Aorta (tissue), 5 donors: ENCODE measurements around the gene C6orf47. TPM values are rescaled to one million over a fixed set of nuclear protein-coding genes. Genes with fewer than 3 reads are reported as not detected.

ENCODE experiments used
- ATAC-seq: fragments of 200-7000 bp; cut with Tn5 transposase; one replicate; pipeline ENCODE4 v1.9.1; 2022; ENCODE audit warnings: moderate library complexity; ENCODE audit not compliant: low FRiP score
- DNase-seq, 2 donors: peaks; one replicate each; pipeline ENCODE4 v3.0.0-alpha.2; 2020
- H3K27ac ChIP-seq, 2 donors: one replicate each; pipeline ENCODE4 v1.5.1; 2013; ENCODE audit warnings: low read length in 2 of 2, mild to moderate bottlenecking in 2 of 2, moderate library complexity in 2 of 2, control low read depth in 1 of 2, inconsistent platforms in 1 of 2, low read depth in 1 of 2
- H3K27me3 ChIP-seq, 2 donors: one replicate each; pipeline ENCODE4 v1.6.1; 2013; ENCODE audit warnings: control low read depth in 1 of 2, low read length in 1 of 2, mild to moderate bottlenecking in 1 of 2, moderate library complexity in 1 of 2; ENCODE audit not compliant: insufficient read depth in 2 of 2, control insufficient read depth in 1 of 2
- H3K36me3 ChIP-seq, 2 donors: one replicate each; pipeline ENCODE4 v1.6.1; 2013; ENCODE audit warnings: control low read depth in 1 of 2, low read length in 1 of 2, mild to moderate bottlenecking in 1 of 2; ENCODE audit not compliant: insufficient read depth in 2 of 2, control insufficient read depth in 1 of 2
- H3K4me1 ChIP-seq, 2 donors: one replicate each; pipeline ENCODE4 v1.6.1; 2013; ENCODE audit warnings: low read length in 2 of 2, control low read depth in 1 of 2, mild to moderate bottlenecking in 1 of 2, moderate library complexity in 1 of 2; ENCODE audit not compliant: insufficient read depth in 2 of 2, control insufficient read depth in 1 of 2
- H3K4me3 ChIP-seq, 2 donors: one replicate each; pipeline ENCODE4 v1.5.1; 2013; ENCODE audit warnings: low read length in 2 of 2, control low read depth in 1 of 2, mild to moderate bottlenecking in 1 of 2
- H3K9me3 ChIP-seq: one replicate; pipeline ENCODE4 v1.6.1; 2013; ENCODE audit warnings: mild to moderate bottlenecking, low read length; ENCODE audit not compliant: control insufficient read depth
- WGBS, 2 donors: extraction: QIAGEN DNeasy Blood & Tissue Kit; methylation state at CpG; one replicate each; pipeline ENCODE4 v1.1.7; 2013; 5-methylcytosine and 5-hydroxymethylcytosine counted together
- intact Hi-C, 2 donors: fragments of 100-400 bp; cut with DNase I; formaldehyde crosslinking; loops; one replicate each; pipeline versions ENCODE4 v1.14.2 to v1.15.0; 2022
- polyA plus RNA-seq, 2 donors: library from polyadenylated mRNA; stranded (reverse); fragments of 200-250 nt; gene quantifications; one replicate each; pipeline ENCODE4 v1.2.3, GENCODE V29; 2013
- total RNA-seq, 2 donors: library from RNA; stranded (reverse); fragmentation: NEBNext Ultra II Directional; extraction: Animal tissue kit (Norgen Biotek cat#: 25700); gene quantifications; one replicate each; pipeline ENCODE4 v1.2.1, GENCODE V29; 2021
- donor health status: healthy with polysubstance abuse.
- donor health status: Bipolar disorder and iron deficiency.
- donor health status: DM: no; HTN: no; CAD: no.
- donor health status: DM: no; HTN: no; CAD: no.
- donor health status: DM: yes; HTN: yes; CAD: no.

Gene C6orf47
- total and polyA plus RNA-seq, 4 donors, result 7.5 to 20.2 (median 15.1) TPM

DNA sequence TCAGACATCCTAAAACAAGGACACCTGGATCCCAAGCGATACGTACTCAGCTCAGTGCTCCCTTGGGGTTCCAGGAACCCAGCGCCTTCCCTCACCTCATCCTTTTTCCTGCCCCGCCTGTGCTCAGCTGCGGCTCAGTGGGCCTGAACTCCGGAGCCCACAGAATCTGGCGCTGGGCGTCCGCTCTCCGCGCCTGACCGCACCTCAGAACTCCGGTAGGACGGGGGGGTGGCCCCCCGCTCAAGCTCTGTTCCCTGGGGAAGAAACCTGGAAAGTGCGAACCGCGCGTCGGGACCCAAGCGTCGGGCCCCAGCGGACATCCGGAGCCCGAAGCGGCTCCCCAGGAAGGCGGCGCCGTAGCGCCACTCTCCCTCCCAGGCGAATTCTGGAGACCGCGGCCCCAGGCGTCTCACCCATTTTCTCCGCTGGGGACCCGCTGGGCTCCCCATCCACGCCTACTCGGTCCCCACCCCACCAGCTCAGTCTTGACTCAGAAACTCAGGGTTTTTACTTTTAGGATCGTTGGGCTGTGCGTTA is 20.6 kb upstream of the C6orf47 start:
- DNase-seq (peak; percentile 68 to 85), ATAC-seq (peak; percentile 79)
- intact Hi-C loops, result loop anchor here (2.0 to 10.0 kb wide), 7 partner anchors 48 to 271 kb away; partner anchors contain the start of genes DDAH2 (in 1 of the 2), EHMT2 (in 1 of the 2) and NEU1 (in 1 of the 2)
- Histone ChIP-seq H3K36me3 (peaks cover 0 to under 1% of the 10 kb centered on the region in 2 donors), H3K9me3 (no peaks in the 10 kb centered on the region), H3K4me1 (no peaks in the 10 kb centered on the region), H3K4me3 (peak overlapping the region in 1 of 2 donors; percentile 56), H3K27me3 (no peaks in the 10 kb centered on the region), H3K27ac (no peak overlapping the region)
- WGBS, 2 donors, result 1% methylated on average over 40 of the region's 40 CpGs

DNA sequence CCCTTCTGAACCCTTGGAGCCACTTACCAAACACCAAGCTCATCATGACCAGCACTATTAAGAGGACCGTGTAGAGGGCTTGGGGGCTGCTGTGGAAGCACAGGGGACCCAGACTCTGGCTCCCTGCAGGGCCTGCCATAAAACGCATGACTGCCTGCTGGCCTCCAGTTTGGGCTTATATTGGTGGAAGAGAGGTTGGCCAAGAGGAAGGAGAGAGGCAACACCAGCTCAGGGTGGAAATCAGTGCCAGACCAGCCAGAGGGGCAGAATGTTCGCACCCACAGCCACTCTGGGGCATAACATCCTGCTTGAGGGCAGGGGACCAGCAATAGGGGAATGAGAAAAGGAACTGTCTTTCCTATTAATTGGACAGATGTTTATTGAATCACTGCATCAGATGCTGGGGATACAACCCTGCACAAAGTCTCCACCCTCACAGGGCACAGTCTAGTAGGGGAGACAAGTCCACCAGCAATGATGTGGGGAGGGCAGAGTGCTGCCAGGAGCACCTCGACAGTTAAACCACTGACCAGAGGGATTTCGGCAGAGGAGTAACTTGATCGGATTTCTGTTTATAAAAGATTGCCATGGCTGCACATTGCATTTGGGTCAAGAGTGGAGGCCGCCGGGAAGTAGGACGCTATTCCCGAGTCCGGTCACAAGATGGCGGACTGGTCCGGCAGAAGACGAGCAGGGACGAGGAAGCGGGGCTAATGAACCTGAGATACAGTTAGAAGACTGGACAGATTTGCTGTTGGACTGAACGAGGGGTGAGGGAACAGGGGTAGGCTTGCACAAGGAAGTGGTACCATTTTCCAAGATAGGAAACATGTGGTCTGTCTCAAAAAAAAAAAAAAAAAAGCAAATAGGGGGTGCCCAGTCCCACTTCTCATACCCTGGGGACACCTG is 19.9 kb upstream of the C6orf47 start, which contains the start of gene LY6G5C:
TSS of gene LY6G5C (minus strand) at position 842 of the 909 bp plus-strand sequence. CDS start at position 148, 694 bp downstream.
- intact Hi-C loops, result loop anchor here (2.0 to 10.0 kb wide), 7 partner anchors 48 to 272 kb away; partner anchors contain the start of genes DDAH2 (in 1 of the 2), EHMT2 (in 1 of the 2) and NEU1 (in 1 of the 2)
- no peaks in the 10 kb centered on the region for H3K36me3 ChIP-seq
- peak within 1 kb of the TSS in 1 of 2 donors; percentile 56 for H3K4me3 ChIP-seq
- H3K4me1 ChIP-seq, result no peaks in the 10 kb centered on the region
- 11 to 12% methylated on average over 17 of the region's 17 CpGs for WGBS, 2 donors
- H3K27me3 ChIP-seq, result no peaks in the 10 kb centered on the region
- H3K9me3 ChIP-seq, result no peaks in the 10 kb centered on the region
- H3K27ac ChIP-seq, result no peak within 1 kb of the TSS
- DNase-seq, result peak; percentile 90 to 93
- ATAC-seq, result peak; percentile 94

DNA sequence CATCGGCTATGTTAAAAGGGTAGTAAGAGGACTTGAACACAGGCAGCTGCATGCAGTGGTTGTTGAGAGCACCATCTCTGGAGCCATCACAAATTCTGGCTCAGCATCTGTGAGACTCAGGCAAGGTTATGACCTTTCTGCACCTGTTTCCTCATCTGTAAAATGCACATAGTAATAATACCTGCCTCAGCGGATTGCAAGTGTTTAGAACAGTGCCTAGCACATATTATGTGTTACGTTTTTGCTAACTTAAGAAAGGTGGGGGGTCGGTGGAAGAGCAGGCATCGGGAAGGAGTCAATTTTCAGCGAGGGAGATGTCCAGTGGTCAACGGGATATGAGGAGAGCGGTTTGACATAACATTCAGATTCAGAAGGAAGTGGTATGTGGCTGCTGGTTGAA is 17.4 kb upstream of the C6orf47 start:
- ATAC-seq, result no peak
- Histone ChIP-seq H3K27ac (no peak overlapping the region), H3K27me3 (no peaks in the 10 kb centered on the region), H3K9me3 (no peaks in the 10 kb centered on the region), H3K4me1 (no peaks in the 10 kb centered on the region), H3K4me3 (no peak overlapping the region), H3K36me3 (no peaks in the 10 kb centered on the region)
- no peak for DNase-seq
- intact Hi-C loops, result no loop called here
- WGBS, 2 donors, result 73 to 76% methylated on average over 8 of the region's 8 CpGs

DNA sequence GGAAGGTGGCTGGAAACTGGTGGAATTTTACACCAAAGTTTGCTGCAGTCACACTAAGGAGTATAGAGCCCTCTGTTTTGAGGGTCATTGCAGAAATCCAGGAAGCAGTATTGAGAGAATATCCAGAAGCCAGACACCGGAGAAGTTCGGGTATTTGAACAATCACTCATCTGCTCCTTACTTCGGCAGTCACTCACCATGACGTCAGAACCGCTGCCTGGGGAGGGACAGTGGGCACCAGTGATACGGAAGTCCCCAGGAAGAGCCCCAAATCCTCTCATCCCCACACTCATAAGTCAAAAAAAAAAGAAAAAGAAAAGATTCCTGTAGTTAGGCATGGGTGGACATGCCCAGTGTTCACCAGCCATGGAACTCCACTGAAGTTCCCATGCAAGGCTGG is 16.3 kb upstream of the C6orf47 start:
- WGBS, 2 donors, result 52 to 60% methylated on average over 6 of the region's 6 CpGs
- no peak for DNase-seq
- Histone ChIP-seq H3K36me3 (peaks cover 0 to 1% of the 10 kb centered on the region in 2 donors), H3K4me1 (no peaks in the 10 kb centered on the region), H3K27me3 (no peaks in the 10 kb centered on the region), H3K4me3 (no peak overlapping the region), H3K27ac (no peak overlapping the region), H3K9me3 (no peaks in the 10 kb centered on the region)
- intact Hi-C loops, result no loop called here
- no peak for ATAC-seq

DNA sequence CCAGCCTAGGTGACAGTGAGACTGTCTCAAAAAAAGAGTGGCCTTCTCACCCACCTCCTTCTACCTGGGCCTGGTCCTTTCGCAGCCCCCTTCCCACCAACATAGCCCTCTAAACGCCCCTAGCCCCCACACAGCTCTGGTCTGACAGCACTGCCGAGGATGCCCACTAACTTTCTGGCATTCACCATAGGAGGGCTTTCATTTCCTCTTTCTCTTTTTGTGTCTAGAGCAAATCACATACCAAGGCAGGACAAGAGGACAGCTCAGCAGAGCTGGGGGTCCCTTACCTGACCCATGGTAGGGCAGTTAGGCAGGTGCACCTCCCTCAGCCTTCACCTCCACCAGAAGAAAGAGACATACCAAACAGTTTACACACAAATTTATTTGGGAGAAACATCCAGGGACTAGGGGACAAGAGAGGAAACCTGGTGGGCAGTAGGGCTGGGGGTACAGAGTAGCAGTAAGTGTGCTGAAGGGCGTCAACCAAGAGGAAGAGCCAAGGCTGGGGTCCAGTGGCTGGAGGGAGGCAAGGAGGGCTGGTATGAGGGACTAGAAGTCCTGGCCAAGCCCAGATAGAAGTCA is 15.8 kb upstream of the C6orf47 start:
- DNase-seq (no peak), ATAC-seq (no peak)
- no peak overlapping the region for H3K4me3 ChIP-seq
- peaks cover 0 to 1% of the 10 kb centered on the region in 2 donors for H3K36me3 ChIP-seq
- H3K27me3 ChIP-seq, result no peaks in the 10 kb centered on the region
- intact Hi-C loops, result no loop called here
- no peaks in the 10 kb centered on the region for H3K4me1 ChIP-seq
- no peak overlapping the region for H3K27ac ChIP-seq
- no peaks in the 10 kb centered on the region for H3K9me3 ChIP-seq
- 72 to 79% methylated on average over 4 of the region's 4 CpGs for WGBS, 2 donors

DNA sequence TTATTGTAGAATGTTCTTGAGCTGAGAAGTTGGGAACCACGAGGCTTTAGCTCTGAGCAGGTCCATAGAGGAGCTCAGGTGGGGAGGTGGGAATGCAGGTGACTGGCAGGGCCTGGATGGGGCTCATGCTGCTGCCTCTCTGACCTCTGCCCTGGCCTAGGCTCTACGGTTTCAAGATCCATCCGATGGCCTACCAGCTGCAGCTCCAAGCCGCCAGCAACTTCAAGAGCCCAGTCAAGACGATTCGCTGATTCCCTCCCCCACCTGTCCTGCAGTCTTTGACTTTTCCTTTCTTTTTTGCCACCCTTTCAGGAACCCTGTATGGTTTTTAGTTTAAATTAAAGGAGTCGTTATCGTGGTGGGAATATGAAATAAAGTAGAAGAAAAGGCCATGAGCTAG is 9.1 kb upstream of the C6orf47 start, which contains the start of gene LY6G5B:
TSS of gene LY6G5B (plus strand) at position 301 of the 400 bp plus-strand sequence. CDS start 975 bp downstream, outside the sequence.
- 81 to 86% methylated on average over 8 of the region's 8 CpGs for WGBS, 2 donors
- no peak for DNase-seq
- Histone ChIP-seq H3K9me3 (no peaks in the 10 kb centered on the region), H3K4me3 (no peak within 1 kb of the TSS), H3K27me3 (no peaks in the 10 kb centered on the region), H3K27ac (no peak within 1 kb of the TSS), H3K36me3 (peaks cover 0 to 12% of the 10 kb centered on the region in 2 donors), H3K4me1 (no peaks in the 10 kb centered on the region)
- intact Hi-C loops, result loop anchor here in 1 of 2 donors (5.0 kb wide), 1 partner anchor 123 kb away; no protein-coding TSS in a partner anchor
- no peak for ATAC-seq

DNA sequence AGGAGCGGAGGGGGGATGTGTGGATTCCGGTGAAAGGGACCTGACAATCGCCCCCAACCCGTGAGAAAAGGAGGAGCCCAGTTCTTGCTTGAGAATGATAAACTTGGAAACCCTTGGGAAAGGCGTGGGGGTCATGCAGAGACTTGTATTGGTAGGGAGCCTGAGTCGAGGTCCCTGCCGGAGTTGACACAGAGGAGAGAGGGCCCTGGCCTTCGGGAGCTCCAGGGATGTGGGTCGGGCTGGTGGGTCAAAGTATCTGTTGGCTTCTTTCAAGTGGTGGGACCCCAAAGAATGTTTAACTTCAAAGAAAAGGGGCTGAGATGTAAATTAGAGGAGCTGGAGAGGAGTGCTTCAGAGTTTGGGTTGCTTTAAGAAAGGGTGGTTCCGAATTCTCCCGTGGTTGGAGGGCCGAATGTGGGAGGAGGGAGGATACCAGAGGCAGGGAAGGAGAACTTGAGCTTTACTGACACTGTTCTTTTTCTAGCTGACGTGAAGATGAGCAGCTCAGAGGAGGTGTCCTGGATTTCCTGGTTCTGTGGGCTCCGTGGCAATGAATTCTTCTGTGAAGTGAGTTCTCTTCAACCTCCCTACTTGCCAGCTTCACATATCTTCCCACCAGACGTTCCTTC is 5.9 kb upstream of the C6orf47 start:
- Histone ChIP-seq H3K4me1 (no peaks in the 10 kb centered on the region), H3K36me3 (peaks cover 0 to 11% of the 10 kb centered on the region in 2 donors), H3K4me3 (peak overlapping the region; percentile 55 to 77), H3K27me3 (no peaks in the 10 kb centered on the region), H3K9me3 (no peaks in the 10 kb centered on the region), H3K27ac (peak overlapping the region in 1 of 2 donors; percentile 43)
- intact Hi-C loops, result loop anchor here in 1 of 2 donors (5.0 kb wide), 1 partner anchor 126 kb away; no protein-coding TSS in a partner anchor
- 5 to 6% methylated on average over 15 of the region's 15 CpGs for WGBS, 2 donors
- ATAC-seq, result no peak
- no peak for DNase-seq
